Neuronal stem cell (in vitro differentiated cells): Measurements from ENCODE around the gene EYS.

Experiments used
- DNase-seq: peaks from one replicate; pipeline ENCODE4 v3.0.0-alpha.2; 2013; ENCODE audit warnings: low spot score
- H2AFZ ChIP-seq: one replicate; pipeline ENCODE4 v1.6.1; 2013; ENCODE audit warnings: mild to moderate bottlenecking, low read length, inconsistent platforms
- H2AK5ac ChIP-seq: 2 replicates; pipeline ENCODE4 v1.6.1; 2013; ENCODE audit warnings: low read depth, mild to moderate bottlenecking, inconsistent platforms, low read length, moderate library complexity, mixed read lengths
- H2BK120ac ChIP-seq: 2 replicates; pipeline ENCODE4 v1.6.1; 2013; ENCODE audit warnings: low read depth, mild to moderate bottlenecking, inconsistent platforms, low read length, moderate library complexity, mixed read lengths
- H2BK12ac ChIP-seq: one replicate; pipeline ENCODE4 v1.6.1; 2013; ENCODE audit warnings: low read length, inconsistent platforms
- H2BK15ac ChIP-seq: 2 replicates; pipeline ENCODE4 v1.6.1; 2013; ENCODE audit warnings: mild to moderate bottlenecking, low read length, inconsistent platforms, mixed read lengths
- H2BK5ac ChIP-seq: one replicate; pipeline ENCODE4 v1.6.1; 2013; ENCODE audit warnings: inconsistent platforms, mild to moderate bottlenecking, low read length, moderate library complexity
- H3K14ac ChIP-seq: one replicate; pipeline ENCODE4 v1.6.1; 2013; ENCODE audit warnings: low read length, inconsistent platforms
- H3K18ac ChIP-seq: 2 replicates; pipeline ENCODE4 v1.6.1; 2013; ENCODE audit warnings: low read length, inconsistent platforms
- H3K23ac ChIP-seq: 2 replicates; pipeline ENCODE4 v1.6.1; 2013; ENCODE audit warnings: low read depth, mild to moderate bottlenecking, mixed read lengths, low read length, inconsistent platforms; ENCODE audit not compliant: poor library complexity
- H3K27ac ChIP-seq: replicated peaks from 3 replicates; pipeline ENCODE4 v1.5.1; 2013; ENCODE audit warnings: low read length, inconsistent platforms
- H3K27me3 ChIP-seq, 3 experiments: 2 replicates each; pipeline ENCODE4 v1.6.1; 2013; ENCODE audit warnings: low read length in 3 of 3, mild to moderate bottlenecking in 2 of 3, inconsistent platforms in 1 of 3, low read depth in 1 of 3, mixed read lengths in 1 of 3, moderate library complexity in 1 of 3; ENCODE audit not compliant: control insufficient read depth in 3 of 3, insufficient read depth in 3 of 3
- H3K36me3 ChIP-seq, 2 donors: replicated peaks in 1 of 2; 2 replicates each; pipeline ENCODE4 v1.6.1; 2013; ENCODE audit warnings: low read length in 2 of 2; ENCODE audit not compliant: control insufficient read depth in 2 of 2, insufficient read depth in 2 of 2
- H3K4ac ChIP-seq: 2 replicates; pipeline ENCODE4 v1.6.1; 2013; ENCODE audit warnings: inconsistent platforms, mild to moderate bottlenecking, low read length, moderate library complexity
- H3K4me1 ChIP-seq, 2 donors: 1 replicate in 1 of 2; 2 replicates in 1 of 2; pipeline ENCODE4 v1.6.1; 2013; ENCODE audit warnings: low read length in 2 of 2, low read depth in 1 of 2; ENCODE audit not compliant: control insufficient read depth in 2 of 2, insufficient read depth in 1 of 2
- H3K4me2 ChIP-seq: one replicate; pipeline ENCODE4 v1.6.1; 2013; ENCODE audit warnings: mild to moderate bottlenecking, low read length, inconsistent platforms; ENCODE audit not compliant: insufficient read depth, poor library complexity, severe bottlenecking
- H3K4me3 ChIP-seq, 2 donors: 2 replicates each; pipeline ENCODE4 v1.5.1; 2013; ENCODE audit warnings: low read length in 2 of 2, mild to moderate bottlenecking in 2 of 2, inconsistent platforms in 1 of 2, moderate library complexity in 1 of 2
- H3K79me1 ChIP-seq: one replicate; pipeline ENCODE4 v1.6.1; 2013; ENCODE audit warnings: low read depth, mild to moderate bottlenecking, inconsistent platforms, low read length, moderate library complexity
- H3K9ac ChIP-seq: one replicate; pipeline ENCODE4 v1.6.1; 2013; ENCODE audit warnings: mild to moderate bottlenecking, low read depth, low read length, inconsistent platforms; ENCODE audit not compliant: poor library complexity
- H3K9me3 ChIP-seq, 2 donors: replicated peaks in 1 of 2; 2 replicates each; pipeline versions ENCODE3 to v1.6.1; 2013; ENCODE audit warnings: low read length in 2 of 2, mild to moderate bottlenecking in 2 of 2, inconsistent platforms in 1 of 2, low read depth in 1 of 2, mixed read lengths in 1 of 2, moderate library complexity in 1 of 2; ENCODE audit not compliant: control insufficient read depth in 2 of 2, insufficient read depth in 1 of 2
- H4K8ac ChIP-seq: one replicate; pipeline ENCODE4 v1.6.1; 2013; ENCODE audit warnings: low read depth, mild to moderate bottlenecking, inconsistent platforms, low read length, moderate library complexity
- H4K91ac ChIP-seq: one replicate; pipeline ENCODE4 v1.6.1; 2013; ENCODE audit warnings: low read length, low read depth, mild to moderate bottlenecking, inconsistent platforms; ENCODE audit not compliant: poor library complexity
- WGBS, 2 donors: extraction: QIAGEN DNeasy Blood & Tissue Kit; methylation state at CpG; one replicate each; pipeline ENCODE4 v1.1.7; 2013; ENCODE audit warnings: missing lambda C conversion rate in 2 of 2, mixed read lengths in 1 of 2; ENCODE audit not compliant: insufficient read length in 2 of 2, insufficient replicate concordance in 1 of 2; ENCODE audit errors: extremely low coverage in 2 of 2; 5-methylcytosine and 5-hydroxymethylcytosine counted together

The EYS gene

GRCh38 chr6:65157025-65157424 lies 550.0 kb downstream of the EYS start:
- H2BK5ac ChIP-seq, result no peak overlapping the region
- no peak overlapping the region for H3K27ac ChIP-seq
- no peaks in the 10 kb centered on the region for H3K79me1 ChIP-seq
- no peak overlapping the region for H3K9ac ChIP-seq
- no peak for DNase-seq
- no peak overlapping the region for H2BK120ac ChIP-seq
- H3K9me3 ChIP-seq, result no peaks in the 10 kb centered on the region
- H2AFZ ChIP-seq, result no peak overlapping the region
- no peaks in the 10 kb centered on the region for H3K36me3 ChIP-seq
- no CpG with 5 or more reads among the region's 3 CpGs for WGBS, 2 donors
- H3K4me3 ChIP-seq, result no peak overlapping the region
- H2BK15ac ChIP-seq, result no peak overlapping the region
- H3K4ac ChIP-seq, result no peak overlapping the region
- H3K27me3 ChIP-seq, result no peaks in the 10 kb centered on the region
- H3K4me2 ChIP-seq, result no peak overlapping the region
- no peak overlapping the region for H2AK5ac ChIP-seq
- no peak overlapping the region for H2BK12ac ChIP-seq
- H3K4me1 ChIP-seq, result no peaks in the 10 kb centered on the region
- no peak overlapping the region for H3K23ac ChIP-seq
- H3K14ac ChIP-seq, result no peak overlapping the region
- no peak overlapping the region for H3K18ac ChIP-seq
- no peak overlapping the region for H4K91ac ChIP-seq
- no peak overlapping the region for H4K8ac ChIP-seq

- Histone ChIP-seq H3K4ac (no peak overlapping the region), H3K36me3 (no peaks in the 10 kb centered on the region), H3K18ac (no peak overlapping the region), H3K14ac (no peak overlapping the region), H2BK15ac (no peak overlapping the region), H3K4me1 (no peaks in the 10 kb centered on the region), H3K9ac (no peak overlapping the region), H3K27ac (no peak overlapping the region), H2AFZ (no peak overlapping the region), H3K23ac (no peak overlapping the region), H2BK12ac (no peak overlapping the region), H2BK5ac (no peak overlapping the region), H3K79me1 (no peaks in the 10 kb centered on the region), H2AK5ac (no peak overlapping the region), H3K9me3 (no peaks in the 10 kb centered on the region), H3K4me2 (no peak overlapping the region), H3K27me3 (no peaks in the 10 kb centered on the region), H4K91ac (no peak overlapping the region), H3K4me3 (no peak overlapping the region), H2BK120ac (no peak overlapping the region), H4K8ac (no peak overlapping the region)
- WGBS, 2 donors, result no CpG with 5 or more reads among the region's 1 CpG
- no peak for DNase-seq
These were observed 551.9 kb downstream of the EYS start for GRCh38 chr6:65155083-65155482.

GRCh38 chr6:65149841-65150240 lies 557.2 kb downstream of the EYS start:
- H3K14ac ChIP-seq, result no peak overlapping the region
- H3K36me3 ChIP-seq, result no peaks in the 10 kb centered on the region
- no peak overlapping the region for H4K91ac ChIP-seq
- no peak overlapping the region for H3K4me2 ChIP-seq
- peaks cover 5 to 9% of the 10 kb centered on the region in 2 donors for H3K9me3 ChIP-seq
- H3K4me3 ChIP-seq, result no peak overlapping the region
- H3K18ac ChIP-seq, result no peak overlapping the region
- H2AK5ac ChIP-seq, result no peak overlapping the region
- no peak overlapping the region for H3K27ac ChIP-seq
- no peaks in the 10 kb centered on the region for H3K79me1 ChIP-seq
- no peak overlapping the region for H3K23ac ChIP-seq
- H2AFZ ChIP-seq, result no peak overlapping the region
- H3K9ac ChIP-seq, result no peak overlapping the region
- H2BK12ac ChIP-seq, result no peak overlapping the region
- H2BK5ac ChIP-seq, result no peak overlapping the region
- no peak for DNase-seq
- no peak overlapping the region for H2BK15ac ChIP-seq
- no peak overlapping the region for H2BK120ac ChIP-seq
- no peaks in the 10 kb centered on the region for H3K27me3 ChIP-seq
- no peak overlapping the region for H3K4ac ChIP-seq
- no peak overlapping the region for H4K8ac ChIP-seq
- WGBS, 2 donors, result no CpG with 5 or more reads among the region's 1 CpG
- no peaks in the 10 kb centered on the region for H3K4me1 ChIP-seq

DNA sequence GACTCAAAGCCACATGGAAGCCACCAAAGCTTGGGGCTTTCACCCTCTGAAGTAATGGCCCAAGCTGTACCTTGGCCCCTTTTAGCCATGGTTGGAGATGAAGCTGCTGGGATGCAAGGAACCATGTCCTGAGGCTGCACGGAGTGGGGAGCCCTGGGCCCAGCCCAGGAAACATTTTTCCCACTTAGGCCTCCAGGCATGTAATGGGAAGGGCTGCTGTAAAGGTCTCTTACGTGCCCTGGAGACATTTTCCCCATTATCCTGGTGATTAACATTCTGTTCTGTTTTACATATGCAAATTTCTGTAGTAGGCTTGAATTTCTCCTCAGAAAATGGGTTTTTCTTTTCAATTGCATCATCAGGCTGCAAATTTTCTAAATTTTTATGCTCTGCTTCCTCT lies 558.2 kb downstream of the EYS start:
- Histone ChIP-seq H3K79me1 (no peaks in the 10 kb centered on the region), H3K9ac (no peak overlapping the region), H3K4me2 (no peak overlapping the region), H2AFZ (no peak overlapping the region), H4K91ac (no peak overlapping the region), H3K14ac (no peak overlapping the region), H3K23ac (no peak overlapping the region), H2BK5ac (no peak overlapping the region), H2BK120ac (no peak overlapping the region), H2BK12ac (no peak overlapping the region), H3K4me1 (no peaks in the 10 kb centered on the region), H2AK5ac (no peak overlapping the region), H3K27me3 (no peaks in the 10 kb centered on the region), H3K36me3 (no peaks in the 10 kb centered on the region), H4K8ac (no peak overlapping the region), H3K4me3 (no peak overlapping the region), H3K9me3 (peaks cover 5 to 9% of the 10 kb centered on the region in 2 donors), H3K18ac (no peak overlapping the region), H3K4ac (no peak overlapping the region), H2BK15ac (no peak overlapping the region), H3K27ac (no peak overlapping the region)
- no CpG with 5 or more reads among the region's 2 CpGs for WGBS, 2 donors
- no peak for DNase-seq
